HG02642 (cell line): ENCODE measurements around the gene TMCC1.
"Not testable (repeated sequence)": the region's sequence is repeated elsewhere in the genome, so short reads cannot be mapped to it uniquely, and the experiment has no call there.

Experiments
- ATAC-seq: cut with Tn5 transposase; IDR thresholded peaks from one replicate; pipeline ENCODE4 v1.9.1; 2021; ENCODE audit warnings: mild to moderate bottlenecking; ENCODE audit not compliant: unreplicated experiment, poor library complexity

The TMCC1 gene

GRCh38 chr3:129616713-129617112 is 276.8 kb downstream of the TMCC1 start:
- no peak for ATAC-seq

- ATAC-seq = no peak
Measured at GRCh38 chr3:129616291-129616690, 277.2 kb downstream of the TMCC1 start.

- ATAC-seq = no peak
Measured at GRCh38 chr3:129615751-129616281, 277.7 kb downstream of the TMCC1 start.

- no peak for ATAC-seq
Measured at GRCh38 chr3:129614927-129615363, 278.6 kb downstream of the TMCC1 start.

- ATAC-seq = no peak
Measured at GRCh38 chr3:129614435-129614834, 279.1 kb downstream of the TMCC1 start.

GRCh38 chr3:129613367-129613740 is 280.2 kb downstream of the TMCC1 start:
- no peak for ATAC-seq

- no peak for ATAC-seq
Measured at GRCh38 chr3:129612534-129613366, 280.8 kb downstream of the TMCC1 start.

GRCh38 chr3:129611812-129612533 is 281.5 kb downstream of the TMCC1 start:
- no peak for ATAC-seq

GRCh38 chr3:129611446-129611800 is 282.1 kb downstream of the TMCC1 start:
- ATAC-seq = no peak

GRCh38 chr3:129610794-129611445 is 282.6 kb downstream of the TMCC1 start:
- ATAC-seq = not testable (repeated sequence)

- no peak for ATAC-seq
Measured at GRCh38 chr3:129610276-129610675, 283.2 kb downstream of the TMCC1 start.

GRCh38 chr3:129609591-129610182 is 283.8 kb downstream of the TMCC1 start:
- ATAC-seq = no peak

- ATAC-seq = no peak
Measured at GRCh38 chr3:129608936-129609590, 284.4 kb downstream of the TMCC1 start.

GRCh38 chr3:129608087-129608935 is 285.2 kb downstream of the TMCC1 start:
- no peak for ATAC-seq

- no peak for ATAC-seq
Measured at GRCh38 chr3:129607391-129608068, 286.0 kb downstream of the TMCC1 start.

GRCh38 chr3:129606636-129607390 is 286.7 kb downstream of the TMCC1 start, which contains the start of gene PLXND1:
TSS of gene PLXND1 (minus strand) at chr3:129606676. CDS start at chr3:129606639, 37 bp downstream.
- ATAC-seq = peak; percentile 34

- ATAC-seq = no peak
Measured at GRCh38 chr3:129605922-129606635, 287.4 kb downstream of the TMCC1 start.
